ENCODE data around the gene SSU72.

DNA sequence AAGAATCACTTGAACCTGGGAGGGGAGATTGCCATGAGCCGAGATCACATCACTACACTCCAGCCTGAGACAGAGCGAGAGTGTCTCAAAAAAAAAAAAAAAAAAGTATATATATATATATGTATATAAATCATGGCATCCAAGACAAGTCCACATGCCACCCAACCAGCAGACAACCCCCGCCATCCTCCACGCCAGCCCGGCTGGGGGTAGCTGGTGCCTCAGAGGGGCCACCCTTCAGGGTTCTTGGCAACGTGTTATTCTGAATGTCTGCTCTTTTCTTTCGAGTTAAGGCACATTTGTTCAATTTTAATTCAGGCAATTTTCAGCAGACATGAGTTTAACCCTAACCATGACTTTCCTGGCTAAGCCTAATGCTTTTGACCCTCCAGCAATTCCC is 24.6 kb downstream of the SSU72 start:
- TF ChIP-seq, protein P1, sequence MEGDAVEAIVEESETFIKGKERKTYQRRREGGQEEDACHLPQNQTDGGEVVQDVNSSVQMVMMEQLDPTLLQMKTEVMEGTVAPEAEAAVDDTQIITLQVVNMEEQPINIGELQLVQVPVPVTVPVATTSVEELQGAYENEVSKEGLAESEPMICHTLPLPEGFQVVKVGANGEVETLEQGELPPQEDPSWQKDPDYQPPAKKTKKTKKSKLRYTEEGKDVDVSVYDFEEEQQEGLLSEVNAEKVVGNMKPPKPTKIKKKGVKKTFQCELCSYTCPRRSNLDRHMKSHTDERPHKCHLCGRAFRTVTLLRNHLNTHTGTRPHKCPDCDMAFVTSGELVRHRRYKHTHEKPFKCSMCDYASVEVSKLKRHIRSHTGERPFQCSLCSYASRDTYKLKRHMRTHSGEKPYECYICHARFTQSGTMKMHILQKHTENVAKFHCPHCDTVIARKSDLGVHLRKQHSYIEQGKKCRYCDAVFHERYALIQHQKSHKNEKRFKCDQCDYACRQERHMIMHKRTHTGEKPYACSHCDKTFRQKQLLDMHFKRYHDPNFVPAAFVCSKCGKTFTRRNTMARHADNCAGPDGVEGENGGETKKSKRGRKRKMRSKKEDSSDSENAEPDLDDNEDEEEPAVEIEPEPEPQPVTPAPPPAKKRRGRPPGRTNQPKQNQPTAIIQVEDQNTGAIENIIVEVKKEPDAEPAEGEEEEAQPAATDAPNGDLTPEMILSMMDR (IDR thresholded peaks at IDR 0.05) = no peak
- TF ChIP-seq, protein P2, sequence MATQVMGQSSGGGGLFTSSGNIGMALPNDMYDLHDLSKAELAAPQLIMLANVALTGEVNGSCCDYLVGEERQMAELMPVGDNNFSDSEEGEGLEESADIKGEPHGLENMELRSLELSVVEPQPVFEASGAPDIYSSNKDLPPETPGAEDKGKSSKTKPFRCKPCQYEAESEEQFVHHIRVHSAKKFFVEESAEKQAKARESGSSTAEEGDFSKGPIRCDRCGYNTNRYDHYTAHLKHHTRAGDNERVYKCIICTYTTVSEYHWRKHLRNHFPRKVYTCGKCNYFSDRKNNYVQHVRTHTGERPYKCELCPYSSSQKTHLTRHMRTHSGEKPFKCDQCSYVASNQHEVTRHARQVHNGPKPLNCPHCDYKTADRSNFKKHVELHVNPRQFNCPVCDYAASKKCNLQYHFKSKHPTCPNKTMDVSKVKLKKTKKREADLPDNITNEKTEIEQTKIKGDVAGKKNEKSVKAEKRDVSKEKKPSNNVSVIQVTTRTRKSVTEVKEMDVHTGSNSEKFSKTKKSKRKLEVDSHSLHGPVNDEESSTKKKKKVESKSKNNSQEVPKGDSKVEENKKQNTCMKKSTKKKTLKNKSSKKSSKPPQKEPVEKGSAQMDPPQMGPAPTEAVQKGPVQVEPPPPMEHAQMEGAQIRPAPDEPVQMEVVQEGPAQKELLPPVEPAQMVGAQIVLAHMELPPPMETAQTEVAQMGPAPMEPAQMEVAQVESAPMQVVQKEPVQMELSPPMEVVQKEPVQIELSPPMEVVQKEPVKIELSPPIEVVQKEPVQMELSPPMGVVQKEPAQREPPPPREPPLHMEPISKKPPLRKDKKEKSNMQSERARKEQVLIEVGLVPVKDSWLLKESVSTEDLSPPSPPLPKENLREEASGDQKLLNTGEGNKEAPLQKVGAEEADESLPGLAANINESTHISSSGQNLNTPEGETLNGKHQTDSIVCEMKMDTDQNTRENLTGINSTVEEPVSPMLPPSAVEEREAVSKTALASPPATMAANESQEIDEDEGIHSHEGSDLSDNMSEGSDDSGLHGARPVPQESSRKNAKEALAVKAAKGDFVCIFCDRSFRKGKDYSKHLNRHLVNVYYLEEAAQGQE (IDR thresholded peaks at IDR 0.05; ENCODE audit: insufficient read depth in 1 of 2, low read depth in 2 of 2, low read length in 1 of 2) = no peak
- TF ChIP-seq SIN3A (IDR thresholded peaks at IDR 0.05; ENCODE audit: borderline replicate concordance, insufficient read depth, low read depth, low read length) = no peak

Data from Panc1 (cell line).